Measurements from ENCODE around the gene XYLT1.

XYLT1 gene

GRCh38 chr16:17272716-17273115 lies 198.0 kb downstream of the XYLT1 start:
- in situ Hi-C loops (cut with HindIII; ENCODE audit: low sequenced_read_pairs): no loop called here
- no peak for TF ChIP-seq CTCF (IDR thresholded peaks at IDR 0.05; ENCODE audit: low read depth, low read length)
- no peak overlapping the region for H3K4me3 ChIP-seq (ENCODE audit: low read depth, low read length)
- DNase-seq (ENCODE audit: low read depth, low spot score): no peak

- no peak overlapping the region for H3K4me3 ChIP-seq (ENCODE audit: low read depth, low read length)
- no peak for TF ChIP-seq CTCF (IDR thresholded peaks at IDR 0.05; ENCODE audit: low read depth, low read length)
- in situ Hi-C loops (cut with HindIII; ENCODE audit: low sequenced_read_pairs): no loop called here
- peak; percentile 24 for DNase-seq (ENCODE audit: low read depth, low spot score)
Observed at GRCh38 chr16:17271687-17272086, 199.1 kb downstream of the XYLT1 start.

GRCh38 chr16:17270683-17271109 lies 200.1 kb downstream of the XYLT1 start:
- H3K4me3 ChIP-seq (ENCODE audit: low read depth, low read length): no peak overlapping the region
- in situ Hi-C loops (cut with HindIII; ENCODE audit: low sequenced_read_pairs): no loop called here
- no peak for TF ChIP-seq CTCF (IDR thresholded peaks at IDR 0.05; ENCODE audit: low read depth, low read length)
- DNase-seq (ENCODE audit: low read depth, low spot score): no peak

DNA sequence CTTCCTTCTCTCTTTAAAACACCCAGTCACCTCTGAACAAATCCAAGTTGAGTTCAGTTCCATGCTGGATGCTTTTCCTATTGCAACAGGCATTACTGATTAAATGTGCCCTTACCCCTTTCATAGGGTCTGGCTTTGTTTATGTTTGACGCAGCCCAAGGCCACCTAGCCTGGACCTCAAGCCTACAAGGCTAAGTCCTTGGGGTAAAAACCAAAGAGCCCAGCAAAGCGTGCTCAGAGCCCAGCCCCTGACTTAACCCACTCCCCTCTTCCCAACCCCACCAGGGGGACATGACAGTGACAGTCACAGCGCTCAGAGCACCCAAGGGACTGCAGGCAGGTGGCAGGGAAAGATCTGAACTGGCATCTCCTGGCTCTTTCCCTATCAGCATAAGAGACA lies 200.6 kb downstream of the XYLT1 start:
- H3K4me3 ChIP-seq (ENCODE audit: low read depth, low read length): no peak overlapping the region
- in situ Hi-C loops (cut with HindIII; ENCODE audit: low sequenced_read_pairs): no loop called here
- TF ChIP-seq CTCF (IDR thresholded peaks at IDR 0.05; ENCODE audit: low read depth, low read length): no peak
- no peak for DNase-seq (ENCODE audit: low read depth, low spot score)

DNA sequence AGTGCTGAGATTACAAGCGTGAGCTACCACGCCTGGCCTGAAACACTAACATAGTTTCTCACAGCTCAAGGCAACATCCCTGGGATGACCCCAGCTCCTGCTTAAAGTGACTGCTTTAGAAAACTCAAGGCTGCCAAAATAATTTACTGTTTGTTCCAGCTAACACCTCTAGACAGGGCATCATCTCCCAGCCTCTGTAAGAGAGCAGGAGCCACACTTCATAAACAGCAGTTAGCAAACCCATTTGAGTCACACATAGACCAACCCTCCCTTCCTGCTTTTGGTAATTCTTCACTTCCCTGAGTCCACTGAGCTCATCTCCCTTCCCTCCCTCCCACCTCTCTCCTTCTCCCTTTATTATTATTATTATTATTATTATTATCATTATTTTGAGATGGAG lies 201.3 kb downstream of the XYLT1 start:
- H3K4me3 ChIP-seq (ENCODE audit: low read depth, low read length): no peak overlapping the region
- no peak for DNase-seq (ENCODE audit: low read depth, low spot score)
- in situ Hi-C loops (cut with HindIII; ENCODE audit: low sequenced_read_pairs): no loop called here
- TF ChIP-seq CTCF (IDR thresholded peaks at IDR 0.05; ENCODE audit: low read depth, low read length): no peak

- TF ChIP-seq CTCF (IDR thresholded peaks at IDR 0.05; ENCODE audit: low read depth, low read length): no peak
- no peak for DNase-seq (ENCODE audit: low read depth, low spot score)
- in situ Hi-C loops (cut with HindIII; ENCODE audit: low sequenced_read_pairs): no loop called here
- H3K4me3 ChIP-seq (ENCODE audit: low read depth, low read length): no peak overlapping the region
Observed at GRCh38 chr16:17266608-17267313, 204.0 kb downstream of the XYLT1 start.
